HEK293 (cell line): ENCODE measurements around the gene CACNA1G.

Experiments
- CTCF ChIA-PET: fragments of 350-600 bp; formaldehyde crosslinking; extraction: SDS; loops from one replicate; lab custom pipeline; 2021; ENCODE audit warnings: antibody characterized with exemption; lab: Yijun Ruan, JAX
- POLR2A ChIA-PET: fragments of 300-600 bp; formaldehyde crosslinking; extraction: SDS; loops from one replicate; lab custom pipeline; 2020; ENCODE audit warnings: antibody characterized with exemption, inconsistent platforms; lab: Yijun Ruan, JAX
- H3K27ac ChIP-seq: fragments of 200-500 bp; sonication (Bioruptor generic); 2 replicates; pipeline ENCODE4 v1.5.1; 2014; ENCODE audit warnings: low read depth, low read length, control low read depth, inconsistent platforms; ENCODE audit errors: extremely low read depth
- H3K36me3 ChIP-seq, 2 experiments: fragments of 200-500 bp in 1 of 2; sonication (Bioruptor generic) in 1 of 2; 1 replicate in 1 of 2; 2 replicates in 1 of 2; pipeline ENCODE4 v1.5.1; 2014 to 2017; ENCODE audit warnings: inconsistent platforms in 2 of 2, low read length in 2 of 2; ENCODE audit not compliant: control insufficient read depth in 2 of 2, insufficient read depth in 1 of 2
- H3K4me1 ChIP-seq: fragments of 200-500 bp; sonication (Bioruptor generic); 2 replicates; pipeline ENCODE4 v1.5.1; 2014; ENCODE audit warnings: mild to moderate bottlenecking, low read length, inconsistent platforms; ENCODE audit not compliant: control insufficient read depth, insufficient read depth
- H3K4me3 ChIP-seq: 2 replicates; pipeline ENCODE4 v1.5.1; 2011; ENCODE audit warnings: low read depth, mild to moderate bottlenecking, control low read depth, low read length, moderate library complexity
- H3K9me3 ChIP-seq: fragments of 200-500 bp; sonication (Bioruptor generic); 2 replicates; pipeline ENCODE4 v1.5.1; 2014; ENCODE audit warnings: low read depth, low read length, inconsistent platforms; ENCODE audit not compliant: control insufficient read depth, insufficient read depth
- FEZF1 ChIP-seq: fragments of 450-650 bp; formaldehyde crosslinking; IDR thresholded peaks from 2 replicates; pipeline ENCODE4 v1.5.1; 2016; ENCODE audit warnings: missing biosample characterization, missing genetic modification characterization
- GLI4 ChIP-seq: fragments of 450-650 bp; formaldehyde crosslinking; IDR thresholded peaks from 2 replicates; pipeline ENCODE4 v1.5.1; 2016; ENCODE audit warnings: missing biosample characterization, missing genetic modification characterization
- PRDM10 ChIP-seq: fragments of 450-650 bp; formaldehyde crosslinking; IDR thresholded peaks from 2 replicates; pipeline ENCODE4 v1.5.1; 2016; ENCODE audit warnings: missing biosample characterization, missing genetic modification characterization
- PRDM2 ChIP-seq: fragments of 450-650 bp; formaldehyde crosslinking; IDR thresholded peaks from 2 replicates; pipeline ENCODE4 v1.5.1; 2016; ENCODE audit warnings: missing biosample characterization, missing genetic modification characterization, borderline replicate concordance
- PRDM6 ChIP-seq: fragments of 450-650 bp; formaldehyde crosslinking; IDR thresholded peaks from 2 replicates; pipeline ENCODE4 v1.5.1; 2017; ENCODE audit warnings: missing biosample characterization, missing genetic modification characterization
- ZBTB11 ChIP-seq: fragments of 450-650 bp; formaldehyde crosslinking; conservative IDR thresholded peaks from 2 replicates; pipeline ENCODE4 v1.5.1; 2016; ENCODE audit warnings: low read depth, missing biosample characterization, missing genetic modification characterization
- ZBTB17 ChIP-seq: fragments of 450-650 bp; formaldehyde crosslinking; IDR thresholded peaks from 2 replicates; pipeline ENCODE4 v1.5.1; 2016; ENCODE audit warnings: missing biosample characterization, missing genetic modification characterization
- ZBTB21 ChIP-seq: fragments of 450-650 bp; formaldehyde crosslinking; IDR thresholded peaks from 2 replicates; pipeline ENCODE4 v1.5.1; 2017; ENCODE audit warnings: missing biosample characterization, missing genetic modification characterization
- ZFP69B ChIP-seq: fragments of 450-650 bp; formaldehyde crosslinking; IDR thresholded peaks from 2 replicates; pipeline ENCODE4 v1.5.1; 2016; ENCODE audit warnings: missing biosample characterization, missing genetic modification characterization
- ZIC2 ChIP-seq: fragments of 450-650 bp; formaldehyde crosslinking; IDR thresholded peaks from 2 replicates; pipeline ENCODE4 v1.5.1; 2016; ENCODE audit warnings: missing biosample characterization, missing genetic modification characterization
- ZNF174 ChIP-seq: fragments of 450-650 bp; formaldehyde crosslinking; IDR thresholded peaks from 2 replicates; pipeline ENCODE4 v1.5.0; 2017; ENCODE audit warnings: missing biosample characterization, mild to moderate bottlenecking, missing genetic modification characterization
- ZNF350 ChIP-seq: fragments of 450-650 bp; formaldehyde crosslinking; IDR thresholded peaks from 2 replicates; pipeline ENCODE4 v1.5.0; 2017; ENCODE audit warnings: missing biosample characterization, mild to moderate bottlenecking, missing genetic modification characterization
- ZNF48 ChIP-seq: fragments of 450-650 bp; formaldehyde crosslinking; IDR thresholded peaks from 2 replicates; pipeline ENCODE4 v1.5.1; 2016; ENCODE audit warnings: missing biosample characterization, missing genetic modification characterization
- ZNF544 ChIP-seq: fragments of 450-650 bp; formaldehyde crosslinking; IDR thresholded peaks from 2 replicates; pipeline ENCODE4 v1.5.0; 2017; ENCODE audit warnings: missing biosample characterization, missing genetic modification characterization
- ZNF660 ChIP-seq: fragments of 450-650 bp; IDR thresholded peaks from 2 replicates; pipeline ENCODE4 v1.5.1; 2018; ENCODE audit warnings: missing biosample characterization, mild to moderate bottlenecking, missing genetic modification characterization
- ZNF776 ChIP-seq: fragments of 450-650 bp; formaldehyde crosslinking; IDR thresholded peaks from 2 replicates; pipeline ENCODE4 v1.5.0; 2017; ENCODE audit warnings: missing biosample characterization, missing genetic modification characterization, borderline replicate concordance
- ZXDB ChIP-seq: fragments of 450-650 bp; formaldehyde crosslinking; IDR thresholded peaks from 2 replicates; pipeline ENCODE4 v1.5.1; 2016; ENCODE audit warnings: missing biosample characterization, missing genetic modification characterization
- TF ChIP-seq, protein P1 (sequence below): fragments of 450-650 bp; formaldehyde crosslinking; IDR thresholded peaks from 2 replicates; pipeline ENCODE4 v1.5.1; 2016; ENCODE audit warnings: missing biosample characterization, missing genetic modification characterization

CACNA1G gene

DNA sequence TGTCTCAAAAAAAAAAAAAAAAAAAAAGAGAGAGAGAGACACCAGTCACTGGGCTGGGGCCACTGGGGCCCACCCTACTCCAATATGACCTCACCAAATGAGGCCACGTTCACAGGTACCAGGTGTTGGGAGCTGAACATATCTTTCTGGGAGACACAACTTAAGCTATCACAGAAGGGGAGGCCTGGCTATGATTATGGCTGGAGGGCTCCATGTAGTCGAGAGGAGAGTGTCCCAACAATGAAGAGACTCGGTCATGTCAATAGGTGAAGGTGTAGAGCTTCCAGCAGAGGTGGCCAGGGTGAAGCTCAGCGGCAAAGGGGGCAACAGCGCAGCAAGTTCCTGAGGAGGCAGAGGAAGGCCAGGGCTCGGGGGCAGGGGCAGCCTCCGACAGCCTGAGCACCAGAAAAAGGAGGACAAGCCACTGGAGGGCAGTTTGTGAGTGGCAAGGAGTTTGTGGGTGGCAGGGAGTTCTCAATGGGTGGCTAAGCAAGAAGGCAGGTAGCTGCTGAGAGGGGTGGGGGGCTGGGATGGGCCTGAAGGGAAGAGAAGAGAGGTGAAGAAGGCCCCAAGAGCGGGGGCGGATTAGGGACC is 102.2 kb downstream of the CACNA1G start:
- Histone ChIP-seq H3K4me3 (no peak overlapping the region), H3K4me1 (no peaks in the 10 kb centered on the region; the same call in 1 of the 2 replicates), H3K9me3 (no peaks in the 10 kb centered on the region), H3K36me3 (no peaks in the 10 kb centered on the region), H3K27ac (no peak overlapping the region)
- CTCF ChIA-PET, result interaction anchor here (0.6 to 3.4 kb wide), 4 partner anchors 25 to 533 kb away, joined by 4 to 13 read pairs (median 6); no protein-coding TSS in a partner anchor
- no peak for TF ChIP-seq ZNF48 (tag by site-specific recombination)
- no peak for TF ChIP-seq ZBTB11 (tag by site-specific recombination)
- TF ChIP-seq ZFP69B (tag by site-specific recombination), result no peak
- TF ChIP-seq PRDM2, result no peak
- TF ChIP-seq ZNF660, result no peak
- POLR2A ChIA-PET, result interaction anchor here (0.6 to 1.8 kb wide), 3 partner anchors 9 to 96 kb away, joined by 4 to 6 read pairs (median 5); no protein-coding TSS in a partner anchor

- H3K36me3 ChIP-seq, result no peaks in the 10 kb centered on the region
- H3K4me1 ChIP-seq, result no peaks in the 10 kb centered on the region; the same call in 1 of the 2 replicates
- CTCF ChIA-PET, result no interaction called here
- H3K9me3 ChIP-seq, result no peaks in the 10 kb centered on the region
- no peak overlapping the region for H3K27ac ChIP-seq
- POLR2A ChIA-PET, result no interaction called here
- H3K4me3 ChIP-seq, result no peak overlapping the region
- no peak for TF ChIP-seq FEZF1
- no peak for TF ChIP-seq ZNF350 (tag by site-specific recombination)
- no peak for TF ChIP-seq GLI4 (tag by site-specific recombination)
- TF ChIP-seq ZNF776, result no peak
- TF ChIP-seq PRDM10 (tag by site-specific recombination), result no peak
- TF ChIP-seq ZBTB17 (tag by site-specific recombination), result no peak
- no peak for TF ChIP-seq PRDM6 (tag by site-specific recombination)
- no peak for TF ChIP-seq ZXDB (tag by site-specific recombination)
- TF ChIP-seq ZNF174 (tag by site-specific recombination), result no peak
- TF ChIP-seq, protein P1, sequence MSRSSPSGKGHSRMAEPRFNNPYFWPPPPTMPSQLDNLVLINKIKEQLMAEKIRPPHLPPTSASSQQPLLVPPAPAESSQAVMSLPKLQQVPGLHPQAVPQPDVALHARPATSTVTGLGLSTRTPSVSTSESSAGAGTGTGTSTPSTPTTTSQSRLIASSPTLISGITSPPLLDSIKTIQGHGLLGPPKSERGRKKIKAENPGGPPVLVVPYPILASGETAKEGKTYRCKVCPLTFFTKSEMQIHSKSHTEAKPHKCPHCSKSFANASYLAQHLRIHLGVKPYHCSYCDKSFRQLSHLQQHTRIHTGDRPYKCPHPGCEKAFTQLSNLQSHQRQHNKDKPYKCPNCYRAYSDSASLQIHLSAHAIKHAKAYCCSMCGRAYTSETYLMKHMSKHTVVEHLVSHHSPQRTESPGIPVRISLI (tag by site-specific recombination), result no peak
- TF ChIP-seq ZIC2, result no peak
- no peak for TF ChIP-seq ZNF544
- no peak for TF ChIP-seq ZBTB21 (tag by site-specific recombination)
Observed at GRCh38 chr17:50663812-50664374, 103.4 kb downstream of the CACNA1G start.
